SH-SY5Y (cell line): ENCODE measurements around the gene LRRC59.

ENCODE experiments used
- GATA2 ChIP-seq: IDR thresholded peaks from 2 replicates; pipeline ENCODE4 v1.6.1; 2011; ENCODE audit warnings: mild to moderate bottlenecking, low read depth, low read length
- GATA3 ChIP-seq: IDR thresholded peaks from 2 replicates; pipeline ENCODE4 v1.6.1; 2011; ENCODE audit warnings: low read depth, mild to moderate bottlenecking, low read length, moderate library complexity

- no peak for TF ChIP-seq GATA3
- TF ChIP-seq GATA2: no peak
Measured at GRCh38 chr17:50355336-50355700, 42.0 kb downstream of the LRRC59 start.
